HepG2 (cell line): ENCODE results near the gene GABBR2. TPM values are rescaled to one million over a fixed set of nuclear protein-coding genes. Genes with fewer than 3 reads are reported as not detected.

Experiments
- ZNF446 ChIP-seq: sonication (generic); formaldehyde crosslinking; IDR thresholded peaks from 2 replicates; pipeline ENCODE4 v1.5.0; 2020; ENCODE audit warnings: mild to moderate bottlenecking, missing genetic modification reagents
- polyA plus RNA-seq, 8 experiments: library from polyadenylated mRNA; depleted of rRNA in 3 of 8; stranded (reverse) in 7 of 8; unstranded in 1 of 8; fragments of >200 nt; fragmentation: Illumina TruSeq in 4 of 8; extraction: Trizol in 4 of 8; gene quantifications; 2 replicates each; pipeline versions ENCODE4 v1.2.1 to v1.2.3, GENCODE V29; 2011 to 2016; ENCODE audit warnings: low read depth in 4 of 8, missing spikeins in 1 of 8, mixed read lengths in 1 of 8; ENCODE audit not compliant: insufficient read depth in 1 of 8
- total RNA-seq, 5 experiments: library from RNA; depleted of rRNA; stranded (reverse); fragments of >200 nt; fragmentation: Illumina TruSeq; extraction: Trizol; gene quantifications; 2 replicates each; pipeline ENCODE4 v1.2.3, GENCODE V29; 2016; ENCODE audit warnings: low read depth in 1 of 5
- TF ChIP-seq, protein P1 (sequence below): sonication (generic); formaldehyde crosslinking; IDR thresholded peaks from one replicate; pipeline ENCODE4 v1.5.1; 2020; ENCODE audit warnings: mild to moderate bottlenecking, missing genetic modification reagents; ENCODE audit errors: not compliant biosample characterization

GABBR2 gene
- total and polyA plus RNA-seq, 2 of the 13 experiments (the other 11 are each of a cell fraction or from before 2014, with no cell fraction given), result 0.02 TPM; not detected in 1

- TF ChIP-seq, protein P1, sequence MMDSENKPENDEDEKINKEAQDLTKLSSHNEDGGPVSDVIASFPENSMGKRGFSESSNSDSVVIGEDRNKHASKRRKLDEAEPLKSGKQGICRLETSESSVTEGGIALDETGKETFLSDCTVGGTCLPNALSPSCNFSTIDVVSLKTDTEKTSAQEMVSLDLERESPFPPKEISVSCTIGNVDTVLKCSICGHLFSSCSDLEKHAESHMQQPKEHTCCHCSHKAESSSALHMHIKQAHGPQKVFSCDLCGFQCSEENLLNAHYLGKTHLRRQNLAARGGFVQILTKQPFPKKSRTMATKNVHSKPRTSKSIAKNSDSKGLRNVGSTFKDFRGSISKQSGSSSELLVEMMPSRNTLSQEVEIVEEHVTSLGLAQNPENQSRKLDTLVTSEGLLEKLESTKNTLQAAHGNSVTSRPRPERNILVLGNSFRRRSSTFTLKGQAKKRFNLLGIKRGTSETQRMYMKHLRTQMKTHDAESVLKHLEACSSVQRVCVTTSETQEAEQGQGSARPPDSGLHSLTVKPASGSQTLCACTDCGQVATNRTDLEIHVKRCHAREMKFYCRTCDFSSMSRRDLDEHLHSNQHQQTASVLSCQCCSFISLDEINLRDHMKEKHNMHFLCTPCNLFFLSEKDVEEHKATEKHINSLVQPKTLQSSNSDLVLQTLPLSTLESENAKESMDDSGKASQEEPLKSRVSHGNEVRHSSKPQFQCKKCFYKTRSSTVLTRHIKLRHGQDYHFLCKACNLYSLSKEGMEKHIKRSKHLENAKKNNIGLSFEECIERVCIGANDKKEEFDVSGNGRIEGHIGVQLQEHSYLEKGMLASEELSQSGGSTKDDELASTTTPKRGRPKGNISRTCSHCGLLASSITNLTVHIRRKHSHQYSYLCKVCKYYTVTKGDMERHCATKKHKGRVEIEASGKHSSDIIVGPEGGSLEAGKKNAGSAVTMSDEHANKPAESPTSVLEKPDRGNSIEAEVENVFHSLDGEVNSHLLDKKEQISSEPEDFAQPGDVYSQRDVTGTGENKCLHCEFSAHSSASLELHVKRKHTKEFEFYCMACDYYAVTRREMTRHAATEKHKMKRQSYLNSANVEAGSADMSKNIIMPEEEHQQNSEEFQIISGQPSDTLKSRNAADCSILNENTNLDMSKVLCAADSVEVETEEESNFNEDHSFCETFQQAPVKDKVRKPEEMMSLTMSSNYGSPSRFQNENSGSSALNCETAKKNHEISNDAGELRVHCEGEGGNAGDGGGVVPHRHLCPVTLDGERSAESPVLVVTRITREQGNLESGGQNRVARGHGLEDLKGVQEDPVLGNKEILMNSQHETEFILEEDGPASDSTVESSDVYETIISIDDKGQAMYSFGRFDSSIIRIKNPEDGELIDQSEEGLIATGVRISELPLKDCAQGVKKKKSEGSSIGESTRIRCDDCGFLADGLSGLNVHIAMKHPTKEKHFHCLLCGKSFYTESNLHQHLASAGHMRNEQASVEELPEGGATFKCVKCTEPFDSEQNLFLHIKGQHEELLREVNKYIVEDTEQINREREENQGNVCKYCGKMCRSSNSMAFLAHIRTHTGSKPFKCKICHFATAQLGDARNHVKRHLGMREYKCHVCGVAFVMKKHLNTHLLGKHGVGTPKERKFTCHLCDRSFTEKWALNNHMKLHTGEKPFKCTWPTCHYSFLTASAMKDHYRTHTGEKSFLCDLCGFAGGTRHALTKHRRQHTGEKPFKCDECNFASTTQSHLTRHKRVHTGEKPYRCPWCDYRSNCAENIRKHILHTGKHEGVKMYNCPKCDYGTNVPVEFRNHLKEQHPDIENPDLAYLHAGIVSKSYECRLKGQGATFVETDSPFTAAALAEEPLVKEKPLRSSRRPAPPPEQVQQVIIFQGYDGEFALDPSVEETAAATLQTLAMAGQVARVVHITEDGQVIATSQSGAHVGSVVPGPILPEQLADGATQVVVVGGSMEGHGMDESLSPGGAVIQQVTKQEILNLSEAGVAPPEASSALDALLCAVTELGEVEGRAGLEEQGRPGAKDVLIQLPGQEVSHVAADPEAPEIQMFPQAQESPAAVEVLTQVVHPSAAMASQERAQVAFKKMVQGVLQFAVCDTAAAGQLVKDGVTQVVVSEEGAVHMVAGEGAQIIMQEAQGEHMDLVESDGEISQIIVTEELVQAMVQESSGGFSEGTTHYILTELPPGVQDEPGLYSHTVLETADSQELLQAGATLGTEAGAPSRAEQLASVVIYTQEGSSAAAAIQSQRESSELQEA (CRISPR knock-in tag), result no peak
- TF ChIP-seq ZNF446 (CRISPR knock-in tag), result no peak
Observed at GRCh38 chr9:98709968-98710965, 1.5 kb upstream of the GABBR2 start (continued).
